ENCODE data around the gene CEP72.
"Not testable (repeated sequence)": the region's sequence is repeated elsewhere in the genome, so short reads cannot be mapped to it uniquely, and the experiment has no call there.

Gene CEP72

DNA sequence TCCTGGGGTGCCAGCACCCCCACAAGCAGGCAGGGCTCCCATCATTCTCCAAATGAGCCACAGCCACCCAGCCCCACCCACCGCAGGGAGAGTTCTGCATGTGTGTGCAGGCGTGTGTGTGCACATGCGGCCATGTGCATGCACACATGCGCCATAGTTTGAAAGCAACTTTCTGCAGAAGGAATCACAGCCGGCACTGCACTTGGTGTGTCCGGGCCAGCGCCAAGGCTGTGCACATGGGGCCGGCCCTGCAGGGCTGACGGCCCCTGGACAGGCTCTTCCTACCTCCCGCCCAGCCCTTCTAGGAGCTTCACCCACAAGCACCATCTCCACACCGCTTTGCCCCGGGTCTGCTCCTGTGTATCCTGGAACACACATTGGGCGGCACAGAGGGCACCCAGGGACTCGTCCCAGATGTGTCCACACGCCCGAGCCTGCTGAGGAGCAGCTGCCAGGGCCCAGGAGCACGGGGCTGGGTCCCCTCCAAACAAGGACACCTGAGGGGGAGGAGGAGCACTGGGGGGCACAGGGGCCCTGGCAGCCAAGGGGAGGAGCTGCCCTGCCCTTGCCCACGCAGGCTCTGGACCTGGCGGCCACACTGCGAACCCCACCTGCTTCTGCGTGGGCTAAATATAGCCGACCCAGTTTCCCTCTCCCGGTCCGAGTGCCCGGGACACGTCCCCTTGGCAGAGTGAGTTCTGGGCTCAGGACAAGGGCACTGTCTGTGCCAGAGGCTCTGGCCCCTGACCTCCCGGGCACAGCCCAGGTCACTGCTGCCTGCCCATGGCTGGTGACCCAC is 61.9 kb downstream of the CEP72 start:
- DNase-seq = no peak

DNA sequence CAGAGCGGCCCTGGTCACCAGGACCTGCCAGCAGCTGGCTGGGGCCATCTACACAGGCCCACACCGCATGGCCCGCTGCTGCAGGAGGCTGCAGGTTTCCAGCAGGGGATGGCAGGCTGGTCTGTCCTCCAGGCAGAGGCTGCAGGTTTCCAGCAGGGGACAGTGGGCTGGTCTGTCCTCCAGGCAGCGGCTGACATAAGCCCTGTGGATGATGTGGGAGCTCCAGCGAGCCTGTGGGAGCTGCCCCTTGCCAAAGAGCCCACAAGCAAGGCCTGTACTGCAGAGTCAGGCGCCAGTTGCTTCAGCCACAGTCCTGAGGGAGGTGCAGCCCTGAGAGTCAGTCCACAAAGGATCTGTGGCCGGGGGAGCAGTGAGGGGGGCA is 62.5 kb downstream of the CEP72 start:
- DNase-seq = no peak

DNA sequence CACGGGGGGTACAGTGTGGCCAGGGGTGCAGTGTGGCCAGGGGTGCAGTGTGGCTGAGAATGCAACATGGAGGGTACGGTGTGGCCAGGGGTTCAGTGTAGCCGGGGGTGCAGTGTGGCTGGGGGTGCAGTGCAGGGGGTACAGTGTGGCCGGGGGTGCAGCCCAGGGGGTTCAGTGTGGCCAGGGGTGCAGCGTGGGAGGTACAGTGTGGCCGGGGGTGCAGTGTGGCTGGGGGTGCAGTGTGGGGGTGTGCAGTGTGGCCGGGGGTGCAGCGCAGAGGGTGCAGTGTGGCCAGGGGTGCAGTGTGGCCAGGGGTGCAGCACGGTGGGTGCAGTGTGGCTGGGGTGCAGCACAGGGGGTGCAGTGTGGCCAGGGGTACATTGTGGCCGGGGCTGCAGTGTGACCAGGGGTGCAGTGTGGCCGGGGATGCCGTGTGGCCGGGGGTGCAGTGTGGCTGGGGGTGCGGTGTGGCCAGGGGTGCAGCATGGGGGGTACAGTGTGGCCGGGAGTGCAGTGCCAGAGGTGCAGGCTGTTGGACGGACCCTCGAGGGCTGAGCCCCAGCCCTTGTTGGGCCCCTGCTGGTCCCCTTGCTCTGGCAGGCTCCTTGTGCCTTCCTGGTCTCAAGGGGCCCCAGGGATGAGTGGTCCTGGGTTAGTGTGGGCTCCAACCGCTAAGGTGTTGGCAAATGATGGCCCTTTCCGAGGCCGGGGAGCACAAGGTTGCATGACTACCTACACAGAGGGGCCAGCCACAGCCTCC is 63.2 kb downstream of the CEP72 start:
- DNase-seq = no peak

DNA sequence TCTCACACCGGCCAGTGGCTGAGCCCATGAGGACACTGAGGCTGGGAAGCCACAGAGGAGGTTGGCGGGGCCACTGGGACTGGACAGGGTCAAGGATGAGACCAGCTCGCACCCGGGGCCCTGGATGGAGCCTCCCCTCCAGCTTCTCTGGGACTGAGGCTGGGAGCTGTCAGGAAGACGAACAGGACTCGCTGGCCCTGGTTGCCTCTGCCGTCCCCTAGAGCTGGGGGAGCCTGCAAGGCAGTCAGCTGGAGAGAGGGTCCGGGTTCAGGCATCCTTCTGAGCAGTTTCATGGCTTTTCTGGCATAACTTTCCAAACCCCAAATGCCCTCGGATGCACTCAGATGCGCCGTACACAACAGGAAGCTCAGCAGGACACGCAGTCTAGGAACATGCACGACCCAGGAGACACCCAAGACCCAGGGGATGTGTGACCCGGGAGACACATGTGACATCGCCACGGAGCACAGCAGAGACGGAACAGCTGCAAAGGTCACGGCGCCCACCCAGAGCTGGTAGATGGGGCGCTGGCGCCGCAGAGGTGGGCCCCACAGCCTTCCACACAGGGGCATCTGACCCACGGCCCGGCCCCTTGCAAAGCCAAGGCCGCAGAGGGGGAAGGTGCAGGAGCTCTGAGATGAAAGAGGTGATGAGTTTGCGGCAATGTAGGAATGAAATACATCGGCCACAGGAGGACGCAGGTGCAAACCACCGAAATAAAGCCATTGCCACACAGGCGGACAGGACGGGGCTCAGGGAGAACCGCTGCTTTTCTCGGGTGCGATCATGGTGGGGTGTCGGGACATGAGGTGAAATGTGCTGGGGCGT is 63.9 kb downstream of the CEP72 start:
- no peak for DNase-seq

DNA sequence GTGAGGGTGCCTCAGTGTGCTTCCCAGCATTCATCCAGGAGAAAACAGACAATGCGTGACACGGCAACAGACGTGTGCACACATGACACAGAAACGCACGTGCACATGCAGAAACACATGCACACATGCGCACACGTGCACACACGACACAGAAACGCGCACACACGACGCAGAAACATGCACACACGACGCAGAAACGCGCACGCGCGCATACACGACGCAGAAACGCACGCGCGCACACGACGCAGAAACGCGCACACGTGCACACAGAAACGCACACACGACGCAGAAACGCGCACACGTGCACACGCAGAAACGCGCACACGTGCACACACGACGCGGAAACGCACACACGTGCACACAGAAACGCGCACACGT is 64.5 kb downstream of the CEP72 start:
- no peak for DNase-seq

DNA sequence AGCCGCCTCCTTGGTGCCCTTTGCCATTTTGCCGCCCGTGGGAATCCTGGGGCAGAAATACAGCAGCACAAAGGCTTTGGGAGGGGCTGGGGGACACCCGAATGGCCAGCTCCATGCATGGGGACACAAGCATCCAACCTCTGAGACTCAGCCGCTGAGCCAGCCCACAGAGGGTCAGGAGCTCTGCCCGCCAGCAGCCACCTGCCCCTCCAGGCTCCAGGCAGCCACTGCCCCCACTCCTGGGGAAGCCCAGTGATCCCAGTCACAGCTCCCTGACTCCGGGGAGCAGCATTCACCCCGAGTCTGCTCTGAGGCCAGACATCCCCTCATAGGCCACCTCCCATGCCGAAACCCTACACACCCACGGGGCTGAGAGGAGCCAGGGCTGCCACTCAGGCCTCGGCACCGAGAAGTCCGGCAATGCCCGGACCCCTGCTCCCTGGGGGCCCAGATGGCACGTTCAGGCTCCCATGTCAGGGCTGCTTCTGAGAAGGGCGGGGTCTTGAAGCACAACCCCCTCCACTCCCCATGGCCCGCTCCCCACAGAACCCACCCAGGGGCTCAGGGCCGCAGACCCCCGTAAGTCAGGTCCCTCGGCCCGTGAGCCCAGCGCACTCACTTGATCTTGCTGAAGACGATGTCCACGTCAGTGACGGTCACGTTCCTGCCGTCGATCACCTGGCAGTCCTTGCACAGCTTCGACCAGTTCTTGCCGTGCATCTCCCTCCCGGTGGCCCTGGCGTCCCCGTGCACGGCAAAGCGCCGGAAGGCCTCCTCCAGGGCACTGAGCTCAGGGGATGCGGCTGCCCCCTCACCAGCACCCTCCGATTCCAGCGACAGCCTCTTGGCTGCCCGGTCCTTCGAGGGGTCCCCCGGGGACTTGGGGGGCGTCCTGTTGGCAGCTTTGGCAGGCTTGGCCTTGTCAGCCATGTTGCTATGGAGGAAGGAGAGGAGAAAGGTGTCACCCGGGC is 65.3 kb downstream of the CEP72 start:
- no peak for DNase-seq

DNA sequence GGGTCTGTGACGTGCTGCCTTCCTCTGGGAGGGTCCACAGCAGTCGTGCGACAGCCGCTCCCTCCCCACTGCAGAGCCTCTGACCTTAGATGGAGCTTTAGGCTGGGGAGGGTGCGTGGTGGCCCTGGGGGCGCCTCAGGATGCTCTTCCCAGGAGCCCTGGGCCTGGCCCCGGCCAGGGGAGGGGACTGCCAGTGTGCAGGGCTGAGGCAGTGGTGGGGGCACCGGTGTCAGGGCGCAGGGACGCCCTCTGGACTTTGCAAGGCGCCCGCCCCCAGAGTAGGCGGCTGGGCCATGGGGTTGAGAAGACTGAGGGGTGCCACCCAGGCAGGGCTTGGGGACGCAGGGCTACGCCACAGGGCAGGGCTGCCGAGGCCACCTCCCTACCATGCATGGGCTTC is 66.4 kb downstream of the CEP72 start:
- not testable (repeated sequence) for DNase-seq

DNA sequence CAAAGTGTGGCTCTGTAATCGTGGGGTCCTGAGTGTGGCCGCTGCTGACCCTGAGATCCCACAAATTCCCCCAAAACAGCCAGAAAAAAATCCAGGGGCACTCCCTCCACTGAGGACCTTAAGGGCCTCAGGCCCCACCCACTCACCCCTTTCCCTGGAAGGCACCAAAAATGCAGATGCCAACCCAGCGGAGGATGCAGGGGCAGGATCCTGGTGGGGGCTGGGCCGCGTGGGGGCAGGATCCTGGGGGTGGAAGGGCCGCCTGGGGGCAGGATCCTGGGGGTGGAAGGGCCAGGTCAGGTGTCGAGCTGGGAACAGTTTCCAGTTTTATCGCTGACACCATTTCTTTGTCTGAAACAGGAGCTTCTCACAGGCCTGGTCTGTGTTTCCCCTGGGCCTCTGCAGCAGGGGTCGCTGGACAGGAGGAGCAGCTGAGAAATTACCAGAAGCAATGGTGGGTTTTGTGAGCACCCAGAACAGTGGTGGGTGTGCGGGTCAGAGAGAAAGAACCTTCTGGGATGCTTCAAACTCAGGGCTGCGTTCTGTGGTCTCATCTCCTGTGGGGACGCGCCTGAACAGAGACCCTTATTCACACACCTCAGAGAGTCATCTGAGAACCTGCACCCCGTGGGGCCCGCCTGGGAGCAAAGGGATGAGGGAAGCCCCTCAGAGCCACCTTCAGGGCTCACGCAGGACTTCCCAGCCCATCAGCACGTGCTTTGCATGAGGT is 67.2 kb downstream of the CEP72 start:
- not testable (repeated sequence) for DNase-seq

DNA sequence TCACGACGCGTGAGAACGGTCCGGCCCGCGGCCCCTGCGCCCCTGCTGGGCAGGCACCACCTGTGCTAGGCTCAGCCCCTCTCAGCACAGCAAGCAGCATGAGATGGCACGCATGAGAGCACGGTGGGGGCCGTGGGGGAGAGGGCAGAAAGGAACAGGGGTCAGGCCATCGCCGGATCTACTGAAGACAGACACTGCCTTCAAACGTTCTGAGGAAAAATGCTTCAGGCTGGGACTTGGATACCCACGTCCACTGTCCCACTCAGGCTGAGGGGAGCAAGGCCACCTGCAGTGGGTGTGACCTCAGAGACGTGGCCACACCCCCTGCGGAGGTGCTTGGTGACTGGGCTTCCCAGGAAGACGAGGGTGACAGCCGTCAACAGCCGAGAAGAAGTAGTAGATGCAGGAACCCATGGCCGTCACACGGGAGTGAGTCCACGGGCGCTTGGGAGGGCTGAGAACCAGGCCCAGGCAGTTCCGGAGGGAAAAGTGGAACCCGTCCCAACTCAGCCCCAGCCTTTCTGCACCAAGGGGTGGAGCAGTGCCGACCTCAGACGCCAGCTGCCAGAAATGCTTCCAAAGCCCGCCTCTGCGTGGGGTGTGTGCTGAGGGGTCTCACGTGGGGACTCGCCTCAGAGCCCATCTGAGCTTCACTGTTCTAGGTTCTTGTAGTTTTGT is 68.1 kb downstream of the CEP72 start:
- DNase-seq = not testable (repeated sequence)

DNA sequence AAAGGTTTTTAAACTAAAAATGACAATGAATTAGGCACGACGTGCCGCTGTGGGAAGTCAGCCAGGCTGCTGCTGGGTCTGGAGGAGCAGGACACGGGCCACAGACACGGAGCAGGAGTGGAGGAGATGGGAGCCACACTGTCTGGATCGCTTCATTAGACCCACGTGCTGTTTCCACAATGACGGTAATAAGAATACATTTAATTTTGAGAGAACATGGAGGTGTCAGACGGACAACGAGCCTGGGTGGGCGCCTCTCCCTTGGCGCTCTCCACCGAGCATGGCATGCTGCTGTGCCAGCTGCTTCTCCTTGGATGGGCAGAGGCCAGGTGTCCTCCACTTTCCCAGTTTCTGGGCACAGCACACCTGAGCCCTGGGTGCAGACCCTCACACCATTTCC is 68.7 kb downstream of the CEP72 start:
- DNase-seq = not testable (repeated sequence)

DNA sequence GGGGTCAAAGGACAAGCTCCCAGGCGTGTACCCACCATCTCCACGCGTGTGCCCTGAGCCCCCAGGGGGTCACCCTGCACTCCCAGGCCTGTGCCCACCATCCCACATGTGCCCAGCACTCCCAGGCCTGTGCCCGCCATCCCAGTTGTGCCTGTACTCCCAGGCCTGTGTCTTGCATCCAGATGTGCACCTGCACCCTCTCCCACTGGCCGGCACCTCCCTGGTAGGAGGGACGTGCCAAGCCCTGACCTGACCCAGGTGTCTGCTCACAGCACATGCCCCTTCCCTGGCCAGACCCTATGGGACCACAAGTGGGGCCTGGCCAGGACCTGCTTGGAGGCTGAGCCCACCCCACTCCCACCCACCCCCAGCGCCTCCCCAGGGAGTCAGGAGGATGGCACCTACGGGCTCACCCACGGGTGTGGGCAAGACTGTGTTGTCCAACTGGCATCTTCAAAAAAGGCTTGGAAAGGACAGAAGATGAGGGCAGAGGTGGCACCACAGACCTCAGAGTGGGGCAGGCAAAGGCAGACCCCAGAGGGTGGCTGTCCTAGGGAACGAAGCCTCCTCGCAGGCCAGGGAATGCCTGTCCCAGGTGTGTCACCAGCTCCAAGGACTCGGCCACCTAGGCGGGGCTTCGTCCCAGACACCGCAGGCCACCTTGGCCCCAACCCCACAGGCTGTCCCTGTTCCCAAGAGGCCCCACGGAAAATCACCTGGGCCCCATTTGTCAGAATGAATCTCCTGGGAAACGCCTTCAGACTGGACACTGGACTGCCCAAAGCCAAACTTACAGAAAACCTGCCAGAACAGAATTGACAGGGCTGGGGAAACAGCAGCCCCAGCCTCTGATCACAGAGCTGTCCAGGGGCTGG is 69.4 kb downstream of the CEP72 start:
- DNase-seq = not testable (repeated sequence)

DNA sequence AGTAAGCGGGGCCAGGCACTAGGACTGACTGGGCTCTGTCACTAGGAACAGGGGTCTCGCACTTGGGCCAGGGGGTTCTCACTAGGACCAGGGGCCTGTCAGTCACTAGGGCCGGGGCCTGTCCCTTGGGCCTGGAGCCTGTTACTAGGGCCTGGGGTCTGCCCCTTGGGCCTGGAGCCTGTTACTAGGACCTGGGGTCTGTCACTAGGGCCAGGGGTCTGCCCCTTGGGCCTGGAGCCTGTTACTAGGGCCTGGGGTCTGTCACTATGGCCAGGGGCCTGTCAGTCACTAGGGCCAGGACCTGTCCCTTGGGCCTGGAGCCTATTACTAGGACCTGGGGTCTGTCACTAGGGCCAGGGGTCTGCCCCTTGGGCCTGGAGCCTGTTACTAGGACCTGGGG is 70.1 kb downstream of the CEP72 start:
- not testable (repeated sequence) for DNase-seq

DNA sequence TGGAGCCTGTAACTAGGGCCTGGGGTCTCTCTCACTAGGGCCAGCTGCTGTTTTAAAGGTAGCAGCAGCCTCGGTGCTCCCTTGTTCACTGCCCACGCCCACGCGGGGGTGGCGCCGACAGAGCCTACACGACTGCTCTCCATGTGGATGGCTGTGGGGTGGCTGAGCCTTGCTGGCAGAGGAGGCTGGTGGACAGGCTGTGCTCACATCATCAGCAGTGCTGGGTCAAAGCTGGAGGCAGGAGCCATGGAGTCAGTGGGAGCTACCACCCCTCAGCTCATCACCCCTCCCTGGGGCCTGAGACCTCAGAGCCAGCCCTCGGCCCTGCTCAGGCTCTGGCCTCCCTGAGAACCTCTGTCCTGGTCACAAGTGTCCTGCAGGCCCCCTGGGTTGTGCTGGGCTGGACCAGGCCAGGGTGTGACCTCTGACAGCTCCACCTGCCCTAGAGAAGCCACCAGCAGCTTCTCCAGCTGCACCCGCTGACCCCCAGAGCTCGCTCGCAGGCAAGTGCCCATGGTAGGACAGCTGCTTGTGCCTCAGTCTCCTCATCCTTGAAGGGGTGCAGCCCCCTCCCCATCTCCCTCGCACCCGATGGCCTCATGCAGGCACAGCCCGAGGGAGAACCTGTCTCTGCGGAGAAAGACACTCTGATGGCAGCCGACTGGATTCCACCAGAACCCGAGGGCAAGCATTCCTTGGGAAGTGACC is 70.7 kb downstream of the CEP72 start:
- DNase-seq = not testable (repeated sequence)

DNA sequence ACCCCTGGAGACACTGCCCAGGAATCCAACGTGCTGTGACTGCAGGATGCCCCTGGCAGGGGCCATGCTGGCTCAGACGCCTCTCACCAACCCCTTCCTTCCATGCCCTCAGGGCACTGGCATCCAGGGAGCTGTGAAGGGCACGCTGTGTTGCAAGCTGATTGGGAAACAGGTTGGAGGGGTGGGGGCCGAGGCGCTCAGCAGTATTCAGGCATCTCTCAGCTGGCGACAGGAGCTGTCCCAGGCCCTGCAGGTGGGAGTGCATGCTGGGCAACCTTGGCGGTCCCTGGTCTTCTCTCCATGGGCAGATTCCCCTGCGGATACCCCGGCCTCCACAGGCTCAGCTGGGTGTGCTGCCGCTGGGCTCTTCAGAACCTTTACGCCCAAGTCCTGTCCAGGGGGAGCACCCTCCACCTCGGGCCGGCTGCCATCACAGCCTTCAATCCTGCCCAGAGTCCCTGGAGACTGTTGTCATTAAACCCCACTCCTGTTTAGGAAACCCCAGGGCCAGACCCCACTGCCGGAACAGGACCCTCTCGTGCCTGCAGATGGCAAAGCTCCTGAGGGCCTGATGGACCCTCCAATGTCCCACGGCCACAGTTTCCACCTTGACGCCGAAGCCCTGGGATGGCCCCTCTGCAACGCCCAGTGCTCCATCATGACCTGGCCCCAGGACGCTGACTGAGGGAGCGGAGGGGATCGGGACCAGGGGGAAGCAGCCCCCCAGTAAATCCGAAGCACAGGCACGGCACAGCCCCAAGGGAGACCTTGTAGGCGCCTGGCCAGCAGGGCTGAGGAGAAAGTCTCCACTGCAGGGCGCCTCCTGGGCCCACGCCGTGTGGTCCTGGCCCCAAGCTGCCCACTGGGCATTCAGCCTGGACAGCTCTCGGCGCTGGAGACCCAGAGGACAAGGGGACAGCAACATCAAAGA is 71.7 kb downstream of the CEP72 start:
- DNase-seq = no peak

DNA sequence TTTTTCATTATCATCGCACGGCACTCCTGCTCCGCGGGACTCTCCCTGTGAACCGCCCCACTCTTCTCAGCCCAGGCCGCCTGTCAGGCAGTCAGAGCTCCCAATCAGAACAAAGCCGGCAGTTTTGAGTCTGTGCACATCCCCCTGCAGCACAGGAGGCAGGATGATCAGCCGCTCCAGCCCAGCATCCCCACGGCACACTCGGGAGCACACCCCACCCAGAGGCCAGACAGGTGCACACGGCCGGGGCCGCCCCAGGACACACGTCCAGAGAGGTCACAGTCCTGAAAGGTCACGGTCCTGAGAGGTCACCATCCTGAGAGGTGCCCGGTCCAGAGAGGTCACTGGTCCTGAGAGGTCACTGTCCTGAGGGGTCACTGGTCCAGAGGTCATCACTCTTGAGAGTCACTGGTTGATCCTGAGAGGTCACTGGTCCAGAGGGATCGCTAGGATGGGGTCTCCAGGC is 72.6 kb downstream of the CEP72 start:
- DNase-seq = no peak

DNA sequence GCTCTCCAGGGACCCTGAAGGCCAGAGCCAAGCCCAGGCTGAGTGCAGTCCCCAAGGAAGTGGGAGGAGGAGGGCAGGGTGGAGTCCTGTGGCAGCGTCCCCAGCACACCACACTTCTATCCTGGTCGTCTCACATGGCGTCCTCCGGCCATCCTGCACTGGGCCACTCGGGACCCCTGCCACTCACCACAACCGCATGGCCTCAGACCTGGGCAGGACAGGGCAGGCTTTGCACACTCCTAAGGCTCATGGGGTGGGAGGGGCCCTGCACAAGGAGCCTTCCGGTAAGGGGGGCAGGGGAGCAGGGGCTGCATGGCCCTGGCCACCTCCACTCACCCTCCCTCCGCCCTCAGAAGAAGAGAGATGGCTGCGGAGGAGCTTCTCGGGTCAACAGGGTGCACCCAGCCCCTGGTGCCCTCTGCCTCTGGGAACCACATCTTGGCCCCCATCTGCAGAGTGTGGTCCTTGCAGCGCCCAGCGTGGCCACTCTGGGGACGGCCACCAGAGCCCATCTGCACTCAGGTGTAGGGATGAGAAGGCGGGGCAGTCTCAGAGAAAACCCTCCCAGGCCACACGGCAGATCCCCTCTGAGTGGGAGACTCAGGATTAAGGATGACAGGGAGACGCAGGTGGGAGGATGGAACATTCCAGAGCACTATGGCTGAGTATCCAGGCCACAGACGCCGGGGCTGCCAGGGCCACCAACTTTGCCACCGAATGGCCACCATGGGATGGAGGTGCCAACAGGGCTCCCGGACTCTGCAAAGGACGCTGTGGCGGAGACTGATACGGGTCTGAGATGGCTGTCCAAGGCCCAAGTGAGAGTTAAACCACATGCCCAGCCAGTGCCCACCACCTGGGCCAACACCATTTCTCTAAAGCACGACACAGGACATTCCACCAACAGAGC is 73.4 kb downstream of the CEP72 start:
- DNase-seq = no peak

DNA sequence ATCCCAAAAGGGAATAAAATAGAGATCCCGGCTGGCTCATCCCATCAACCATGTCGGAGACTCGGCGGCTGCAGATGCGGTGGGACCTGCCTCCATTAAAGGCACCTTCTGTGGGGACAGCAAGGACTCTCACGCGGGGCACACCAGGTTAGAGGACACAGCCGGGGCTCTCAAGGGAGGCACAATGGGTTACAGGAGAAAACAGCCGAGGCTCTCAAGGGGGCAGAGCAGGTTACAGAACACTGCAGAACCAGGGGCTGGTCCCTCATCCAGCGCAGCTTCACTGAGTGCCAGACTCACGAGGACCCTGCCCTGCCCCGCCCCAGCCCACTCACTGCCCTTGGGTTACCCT is 74.0 kb downstream of the CEP72 start:
- DNase-seq = not testable (repeated sequence)
